Measurements from ENCODE around the gene AMMECR1.

GRCh38 chrX:110316351-110317060 lies 1.4 kb downstream of the AMMECR1 start:
- TF ChIP-seq, protein P1, sequence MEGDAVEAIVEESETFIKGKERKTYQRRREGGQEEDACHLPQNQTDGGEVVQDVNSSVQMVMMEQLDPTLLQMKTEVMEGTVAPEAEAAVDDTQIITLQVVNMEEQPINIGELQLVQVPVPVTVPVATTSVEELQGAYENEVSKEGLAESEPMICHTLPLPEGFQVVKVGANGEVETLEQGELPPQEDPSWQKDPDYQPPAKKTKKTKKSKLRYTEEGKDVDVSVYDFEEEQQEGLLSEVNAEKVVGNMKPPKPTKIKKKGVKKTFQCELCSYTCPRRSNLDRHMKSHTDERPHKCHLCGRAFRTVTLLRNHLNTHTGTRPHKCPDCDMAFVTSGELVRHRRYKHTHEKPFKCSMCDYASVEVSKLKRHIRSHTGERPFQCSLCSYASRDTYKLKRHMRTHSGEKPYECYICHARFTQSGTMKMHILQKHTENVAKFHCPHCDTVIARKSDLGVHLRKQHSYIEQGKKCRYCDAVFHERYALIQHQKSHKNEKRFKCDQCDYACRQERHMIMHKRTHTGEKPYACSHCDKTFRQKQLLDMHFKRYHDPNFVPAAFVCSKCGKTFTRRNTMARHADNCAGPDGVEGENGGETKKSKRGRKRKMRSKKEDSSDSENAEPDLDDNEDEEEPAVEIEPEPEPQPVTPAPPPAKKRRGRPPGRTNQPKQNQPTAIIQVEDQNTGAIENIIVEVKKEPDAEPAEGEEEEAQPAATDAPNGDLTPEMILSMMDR (IDR thresholded peaks at IDR 0.05; ENCODE audit: low read length), result no peak
- TF ChIP-seq EZH2 (IDR thresholded peaks at IDR 0.05; ENCODE audit: borderline replicate concordance, low read length), result no peak
